Activated CD4-positive, alpha-beta T cell treated with anti-CD3 and anti-CD28 coated beads, Interleukin-2, amount 50 U/mL, for 1 hour (primary cell): ENCODE measurements around the gene FAM180A.
"Not testable (repeated sequence)": the region's sequence is repeated elsewhere in the genome, so short reads cannot be mapped to it uniquely, and the experiment has no call there.

Experiments
- DNase-seq: peaks from one replicate; pipeline ENCODE4 v3.0.0-alpha.2; 2020

Gene FAM180A

GRCh38 chr7:135712182-135712782 lies 36.3 kb downstream of the FAM180A start:
- DNase-seq = no peak

- DNase-seq = no peak
Observed at GRCh38 chr7:135711139-135711469, 37.5 kb downstream of the FAM180A start.

GRCh38 chr7:135710417-135711138 lies 38.0 kb downstream of the FAM180A start:
- no peak for DNase-seq

GRCh38 chr7:135709508-135709907 lies 39.1 kb downstream of the FAM180A start:
- no peak for DNase-seq

GRCh38 chr7:135708041-135708440 lies 40.6 kb downstream of the FAM180A start:
- no peak for DNase-seq

- no peak for DNase-seq
Observed at GRCh38 chr7:135707570-135707966, 41.0 kb downstream of the FAM180A start.

GRCh38 chr7:135706858-135707569 lies 41.6 kb downstream of the FAM180A start:
- no peak for DNase-seq

GRCh38 chr7:135706038-135706742 lies 42.4 kb downstream of the FAM180A start:
- no peak for DNase-seq

- no peak for DNase-seq
Observed at GRCh38 chr7:135704698-135705097, 43.9 kb downstream of the FAM180A start.

GRCh38 chr7:135704074-135704473 lies 44.5 kb downstream of the FAM180A start:
- DNase-seq = no peak

- no peak for DNase-seq
Observed at GRCh38 chr7:135697276-135698049, 51.1 kb downstream of the FAM180A start.

- no peak for DNase-seq
Observed at GRCh38 chr7:135693558-135693957, 55.1 kb downstream of the FAM180A start.

- DNase-seq = not testable (repeated sequence)
Observed at GRCh38 chr7:135692606-135693005, 56.0 kb downstream of the FAM180A start.

GRCh38 chr7:135692055-135692454 lies 56.6 kb downstream of the FAM180A start:
- DNase-seq = no peak

GRCh38 chr7:135690566-135690965 lies 58.0 kb downstream of the FAM180A start:
- DNase-seq = no peak

GRCh38 chr7:135687466-135687865 lies 61.1 kb downstream of the FAM180A start:
- DNase-seq = no peak

GRCh38 chr7:135685306-135686084 lies 63.1 kb downstream of the FAM180A start:
- no peak for DNase-seq

GRCh38 chr7:135684699-135685098 lies 63.9 kb downstream of the FAM180A start:
- no peak for DNase-seq

- DNase-seq = no peak
Observed at GRCh38 chr7:135684136-135684535, 64.5 kb downstream of the FAM180A start.

- no peak for DNase-seq
Observed at GRCh38 chr7:135683609-135684008, 65.0 kb downstream of the FAM180A start.

- DNase-seq = no peak
Observed at GRCh38 chr7:135682191-135682590, 66.4 kb downstream of the FAM180A start.

GRCh38 chr7:135681762-135682161 lies 66.9 kb downstream of the FAM180A start:
- DNase-seq = no peak
